Body of pancreas (tissue), 4 donors: Measurements from ENCODE around the gene COQ5. TPM values are rescaled to one million over a fixed set of nuclear protein-coding genes. Genes with fewer than 3 reads are reported as not detected.

Experiments
- ATAC-seq: fragments of 150-250 bp; one replicate; pipeline ENCODE4 v1.9.1; 2016
- DNase-seq, 4 donors: peaks; one replicate each; pipeline ENCODE4 v3.0.0-alpha.2; 2019
- H3K27ac ChIP-seq, 4 donors: fragments of 200-600 bp; sonication (generic); 1 replicate in 3 of 4; 2 replicates in 1 of 4; pipeline versions ENCODE4 v1.5.1 to v1.6.1; 2016 to 2019; ENCODE audit warnings: mild to moderate bottlenecking in 1 of 4, mixed read lengths in 1 of 4, moderate library complexity in 1 of 4
- H3K27me3 ChIP-seq, 2 donors: fragments of 200-600 bp; sonication (generic); one replicate each; pipeline ENCODE4 v1.6.0; 2016; ENCODE audit warnings: mild to moderate bottlenecking in 1 of 2
- H3K36me3 ChIP-seq, 2 donors: fragments of 200-600 bp; sonication (generic); replicated peaks in 1 of 2; 2 replicates each; pipeline ENCODE4 v1.5.1; 2016; ENCODE audit warnings: low read depth in 2 of 2; ENCODE audit not compliant: insufficient read depth in 1 of 2
- H3K4me1 ChIP-seq: fragments of 200-600 bp; sonication (generic); one replicate; pipeline ENCODE4 v1.6.0; 2016
- H3K4me3 ChIP-seq, 2 donors: fragments of 200-600 bp; sonication (generic); 1 replicate in 1 of 2; 2 replicates in 1 of 2; pipeline ENCODE4 v1.5.1; 2016 to 2019
- H3K9me3 ChIP-seq, 3 donors: fragments of 200-600 bp; sonication (generic); 1 replicate in 2 of 3; 2 replicates in 1 of 3; pipeline ENCODE4 v1.5.1; 2016
- CTCF ChIP-seq, 7 experiments: fragments of 450-650 bp in 4 of 7; fragments of 200-600 bp in 3 of 7; sonication (generic) in 3 of 7; IDR thresholded peaks; one replicate each; pipeline ENCODE4 v1.5.1; 2016 to 2019; ENCODE audit warnings: antibody characterized with exemption in 7 of 7
- POLR2A ChIP-seq, 3 donors: fragments of 450-650 bp; IDR thresholded peaks; one replicate each; pipeline ENCODE4 v1.6.1; 2016; ENCODE audit warnings: antibody characterized with exemption in 3 of 3, mild to moderate bottlenecking in 2 of 3
- WGBS, 2 donors: methylation state at CpG; one replicate each; pipeline ENCODE4 v1.1.5; 2017; 5-methylcytosine and 5-hydroxymethylcytosine counted together
- intact Hi-C: fragments of 100-400 bp; cut with DNase I; formaldehyde crosslinking; loops from one replicate; pipeline ENCODE4 v1.15.1; 2023
- total RNA-seq, 2 donors: library from RNA; depleted of rRNA; stranded (reverse); fragments of >200 nt; gene quantifications; one replicate each; pipeline ENCODE4 v1.1.0, GENCODE V29; 2016

The COQ5 gene
- total RNA-seq, 2 donors from 2014 or later = 9.6 to 24.1 TPM

GRCh38 chr12:120463712-120464111 is 65.2 kb downstream of the COQ5 start:
- H3K27me3 ChIP-seq = no peaks in the 10 kb centered on the region
- DNase-seq (no peak), ATAC-seq (no peak)
- no peaks in the 10 kb centered on the region for H3K9me3 ChIP-seq
- H3K27ac ChIP-seq = no peak overlapping the region
- H3K4me1 ChIP-seq = peaks cover 30% of the 10 kb centered on the region
- peaks cover 18 to 37% of the 10 kb centered on the region in 2 donors for H3K36me3 ChIP-seq
- intact Hi-C loops = no loop called here
- H3K4me3 ChIP-seq = no peak overlapping the region
- TF ChIP-seq CTCF (IDR thresholded peaks at IDR 0.05) (no peak), POLR2A (IDR thresholded peaks at IDR 0.05) (no peak)
- WGBS, 2 donors = 76% methylated on average over 5 of the region's 5 CpGs

GRCh38 chr12:120462099-120462640 is 66.8 kb downstream of the COQ5 start:
- H3K9me3 ChIP-seq = no peaks in the 10 kb centered on the region
- H3K36me3 ChIP-seq = peaks cover 21 to 39% of the 10 kb centered on the region in 2 donors
- TF ChIP-seq CTCF (IDR thresholded peaks at IDR 0.05) (no peak), POLR2A (IDR thresholded peaks at IDR 0.05) (no peak)
- intact Hi-C loops = no loop called here
- 73 to 79% methylated on average over 3 of the region's 3 CpGs for WGBS, 2 donors
- ATAC-seq = no peak
- no peaks in the 10 kb centered on the region for H3K27me3 ChIP-seq
- peaks cover 18% of the 10 kb centered on the region for H3K4me1 ChIP-seq
- no peak for DNase-seq
- no peak overlapping the region for H3K4me3 ChIP-seq
- H3K27ac ChIP-seq = peak overlapping the region in 1 of 4 donors; percentile 8

- intact Hi-C loops = no loop called here
- Histone ChIP-seq H3K27me3 (no peaks in the 10 kb centered on the region), H3K27ac (no peak overlapping the region), H3K4me3 (no peak overlapping the region), H3K36me3 (peaks cover 21 to 39% of the 10 kb centered on the region in 2 donors), H3K9me3 (no peaks in the 10 kb centered on the region), H3K4me1 (peaks cover 19% of the 10 kb centered on the region)
- TF ChIP-seq POLR2A (IDR thresholded peaks at IDR 0.05) (no peak), CTCF (IDR thresholded peaks at IDR 0.05) (no peak)
- ATAC-seq (no peak), DNase-seq (no peak)
- WGBS, 2 donors = 70 to 81% methylated on average over 3 of the region's 3 CpGs
These were observed 68.8 kb downstream of the COQ5 start for GRCh38 chr12:120460157-120460556.

- WGBS, 2 donors = 36 to 56% methylated on average over 6 of the region's 6 CpGs
- H3K4me3 ChIP-seq = no peak overlapping the region
- no peak for DNase-seq
- no peaks in the 10 kb centered on the region for H3K27me3 ChIP-seq
- peaks cover 48% of the 10 kb centered on the region for H3K4me1 ChIP-seq
- intact Hi-C loops = no loop called here
- TF ChIP-seq POLR2A (IDR thresholded peaks at IDR 0.05) (no peak), CTCF (IDR thresholded peaks at IDR 0.05) (peak in 4 of 7 experiments; percentile 13 to 29 (median 20))
- peaks cover 12 to 18% of the 10 kb centered on the region in 2 donors for H3K36me3 ChIP-seq
- no peak overlapping the region for H3K27ac ChIP-seq
- H3K9me3 ChIP-seq = no peaks in the 10 kb centered on the region
- ATAC-seq = no peak
These were observed 71.8 kb downstream of the COQ5 start for GRCh38 chr12:120457133-120457532.

GRCh38 chr12:120455302-120455701 is 73.7 kb downstream of the COQ5 start:
- H3K4me3 ChIP-seq = no peak overlapping the region
- intact Hi-C loops = no loop called here
- peak overlapping the region in 3 of 4 donors; percentile 81 to 88 (median 87) for H3K27ac ChIP-seq
- 39 to 42% methylated on average over 6 to 7 of the region's 7 CpGs for whole genome bisulfite sequencing, 2 donors
- peak; percentile 87 to 94 (median 88) for DNase-seq
- H3K9me3 ChIP-seq = no peaks in the 10 kb centered on the region
- H3K4me1 ChIP-seq = peaks cover 52% of the 10 kb centered on the region
- peak; percentile 70 for ATAC-seq
- TF ChIP-seq CTCF (IDR thresholded peaks at IDR 0.05) (no peak), POLR2A (IDR thresholded peaks at IDR 0.05) (peak in 1 of 3 donors; percentile 13)
- H3K36me3 ChIP-seq = peaks cover 8 to 14% of the 10 kb centered on the region in 2 donors
- no peaks in the 10 kb centered on the region for H3K27me3 ChIP-seq
